HG03520 (cell line): ENCODE results near the gene CHRDL2.
"Not testable (repeated sequence)": the region's sequence is repeated elsewhere in the genome, so short reads cannot be mapped to it uniquely, and the experiment has no call there.

Experiments used
- ATAC-seq: cut with Tn5 transposase; IDR thresholded peaks from one replicate; pipeline ENCODE4 v1.9.1; 2021; ENCODE audit warnings: mild to moderate bottlenecking, moderate library complexity; ENCODE audit not compliant: unreplicated experiment

The CHRDL2 gene

DNA sequence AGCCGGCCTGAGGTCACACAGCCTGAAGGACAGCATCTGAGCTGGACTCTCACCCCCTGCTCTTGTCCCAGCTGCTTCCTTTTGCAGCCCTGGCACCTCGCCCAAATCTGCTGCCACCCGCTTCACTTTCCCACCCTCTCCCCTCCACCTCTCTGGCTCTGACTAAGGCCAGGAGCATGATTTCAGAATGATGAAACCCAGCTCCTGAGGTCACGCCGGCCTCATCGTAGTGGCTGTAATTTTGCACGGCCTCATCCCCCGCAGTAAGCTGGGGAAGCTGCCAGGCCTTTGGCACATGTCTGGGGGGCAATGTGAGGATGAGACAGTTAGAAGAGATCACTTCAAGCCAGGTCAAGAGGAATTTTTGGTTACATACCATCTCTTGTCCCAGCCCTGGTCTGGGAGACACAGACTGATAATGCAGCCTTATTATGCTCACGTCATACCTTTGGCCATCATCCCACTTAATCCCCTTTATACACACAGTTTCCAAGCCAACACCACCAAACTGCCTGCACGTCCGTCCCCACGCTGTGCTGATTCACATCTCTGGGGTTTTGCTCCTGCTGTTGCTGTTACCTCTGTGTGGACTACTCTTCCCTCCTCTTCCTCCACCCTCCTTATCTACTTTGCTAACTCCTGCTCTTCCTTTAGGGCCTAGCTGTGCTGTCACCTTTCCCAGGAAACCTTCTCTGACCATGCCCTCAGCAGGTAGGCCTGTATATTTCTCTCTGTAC lies 58.1 kb downstream of the CHRDL2 start:
- ATAC-seq = no peak

GRCh38 chr11:74672332-74672955 lies 58.8 kb downstream of the CHRDL2 start:
- ATAC-seq = no peak

DNA sequence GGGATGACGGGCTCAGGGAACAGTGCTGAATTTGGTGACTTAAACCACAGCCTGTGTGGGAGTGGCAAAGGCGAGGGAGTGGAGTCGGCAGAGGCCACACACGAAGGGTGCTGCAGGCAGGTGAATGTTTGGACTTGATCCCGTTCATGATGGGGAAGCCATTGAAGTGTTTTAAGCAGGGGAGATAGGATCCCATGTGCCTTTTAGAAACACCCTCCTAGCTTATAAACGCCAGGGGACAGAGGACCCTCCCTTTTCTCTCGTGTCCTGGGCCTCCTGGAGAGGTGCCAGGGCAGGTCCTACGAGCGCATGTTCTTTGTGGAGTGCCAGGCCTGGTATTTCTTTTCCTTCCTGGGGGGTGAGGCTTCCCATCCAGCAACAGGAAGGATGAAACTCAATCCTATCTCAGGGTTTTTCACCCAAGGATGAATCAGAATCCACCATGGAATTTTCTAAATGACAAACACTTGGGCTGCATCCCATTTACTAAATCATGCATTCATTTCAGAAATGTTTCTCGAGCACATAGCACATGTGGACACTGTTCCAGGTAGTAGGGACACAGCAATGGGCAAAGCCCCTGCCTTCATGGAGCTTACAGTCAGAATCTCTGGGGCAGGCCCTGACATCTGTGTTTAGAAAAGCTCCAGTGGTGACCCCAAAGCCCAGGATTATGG lies 59.6 kb downstream of the CHRDL2 start:
- no peak for ATAC-seq

- ATAC-seq = no peak
Measured at GRCh38 chr11:74670171-74670570, 61.1 kb downstream of the CHRDL2 start.

GRCh38 chr11:74669211-74670160 lies 61.7 kb downstream of the CHRDL2 start:
- ATAC-seq = no peak

- no peak for ATAC-seq
Measured at GRCh38 chr11:74663315-74663714, 67.9 kb downstream of the CHRDL2 start.

- ATAC-seq = no peak
Measured at GRCh38 chr11:74662487-74663103, 68.6 kb downstream of the CHRDL2 start.

GRCh38 chr11:74659124-74659523 lies 72.1 kb downstream of the CHRDL2 start:
- ATAC-seq = not testable (repeated sequence)

DNA sequence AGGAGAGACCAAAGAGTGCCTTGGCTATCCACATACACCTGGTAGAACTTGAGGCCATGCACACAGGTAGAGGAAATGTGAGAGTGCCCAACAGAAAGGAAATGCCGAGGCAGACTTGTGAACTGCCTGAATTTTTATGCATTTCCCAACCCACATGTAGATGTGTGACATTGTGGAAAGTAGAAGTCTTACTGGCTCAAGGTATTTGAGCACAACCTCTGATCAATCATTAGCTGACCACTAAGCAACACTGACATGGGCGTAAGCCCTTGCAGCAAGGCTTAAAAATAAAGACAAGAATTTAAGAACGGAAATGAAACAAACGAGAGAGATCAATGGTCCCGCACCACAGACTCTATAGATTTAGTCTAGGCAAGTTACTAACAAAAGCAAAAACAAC lies 76.2 kb downstream of the CHRDL2 start:
- ATAC-seq = no peak

- ATAC-seq = no peak
Measured at GRCh38 chr11:74650498-74650897, 80.7 kb downstream of the CHRDL2 start.

- no peak for ATAC-seq
Measured at GRCh38 chr11:74648894-74649293, 82.3 kb downstream of the CHRDL2 start.

DNA sequence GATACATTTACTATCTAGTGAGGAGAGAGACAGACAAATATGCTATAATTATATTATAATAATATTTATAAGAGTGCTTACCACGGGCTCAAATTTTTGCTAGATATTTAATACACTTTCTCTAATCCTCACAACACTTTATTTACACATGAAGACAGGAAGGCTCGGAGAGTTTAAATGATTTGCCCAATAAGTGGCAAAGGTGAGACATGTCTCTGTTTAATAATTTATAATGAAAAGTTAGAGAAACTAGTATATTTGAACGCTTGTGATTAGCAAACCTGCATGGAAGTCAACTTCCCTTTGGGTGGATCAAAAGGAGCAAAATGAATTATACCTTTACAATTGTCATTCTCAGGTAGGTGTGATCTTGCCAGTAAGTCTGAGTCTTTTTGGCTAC lies 83.4 kb downstream of the CHRDL2 start:
- ATAC-seq = no peak

DNA sequence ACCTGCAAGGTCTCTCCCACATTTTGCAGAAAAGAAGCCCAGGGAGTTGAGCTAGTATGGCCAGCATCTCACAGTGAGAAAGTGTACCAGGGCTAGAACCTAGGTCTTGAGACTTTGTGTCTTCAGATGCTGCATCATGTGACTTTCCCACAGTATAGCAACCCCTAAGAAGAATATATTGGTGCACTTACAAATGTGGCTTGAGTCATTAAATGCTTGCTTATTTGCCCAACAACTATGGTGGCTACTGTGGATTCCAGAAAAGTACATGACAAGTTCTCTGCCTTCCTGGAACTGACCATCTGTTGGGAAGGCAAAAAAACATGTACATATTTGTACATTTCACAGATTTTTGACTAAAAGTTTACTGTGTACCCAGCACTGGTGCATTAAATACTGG lies 83.8 kb downstream of the CHRDL2 start:
- no peak for ATAC-seq

DNA sequence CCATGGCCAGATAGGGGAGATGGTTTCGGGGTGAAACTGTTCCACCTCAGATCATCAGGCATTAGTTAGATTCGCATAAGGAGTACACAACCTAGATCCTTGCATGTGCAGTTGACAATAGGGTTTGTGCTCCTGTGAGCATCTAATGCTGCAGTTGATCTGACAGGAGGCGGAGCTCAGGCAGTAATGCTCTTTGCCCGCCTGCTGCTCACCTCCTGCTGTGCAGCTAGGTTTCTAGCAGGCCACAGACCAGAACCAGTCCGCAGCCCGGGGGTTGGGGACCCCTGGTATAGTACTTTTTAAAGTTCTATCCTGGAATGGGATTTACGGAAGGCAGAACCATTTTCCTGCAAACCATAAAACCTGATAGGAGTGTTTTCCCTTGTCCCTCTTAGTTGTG lies 84.3 kb downstream of the CHRDL2 start:
- ATAC-seq = no peak
